ENCODE measurements around the gene CTNNA1.
"Not testable (repeated sequence)": the region's sequence is repeated elsewhere in the genome, so short reads cannot be mapped to it uniquely, and the experiment has no call there.

The CTNNA1 gene

DNA sequence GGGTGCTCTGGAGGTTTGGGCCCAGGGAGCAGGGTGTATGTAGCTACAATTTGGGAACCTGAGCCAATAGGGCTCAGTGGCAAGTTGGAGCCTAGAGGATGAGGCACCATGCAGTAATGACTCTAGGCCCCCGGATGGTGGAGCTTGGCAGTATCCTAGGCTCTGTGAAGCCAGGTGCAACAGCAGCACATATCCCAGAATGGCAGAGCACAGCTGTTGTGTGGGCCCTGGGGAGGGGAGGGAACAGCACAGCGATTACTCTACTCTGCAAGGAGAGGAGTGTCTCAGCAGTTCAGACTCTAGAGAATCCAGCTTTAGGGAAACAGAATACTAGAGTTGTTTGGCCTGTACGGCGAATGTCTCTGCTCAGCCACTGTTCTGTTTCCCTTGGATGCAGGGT is 65.9 kb downstream of the CTNNA1 start:
- no peak for DNase-seq

DNA sequence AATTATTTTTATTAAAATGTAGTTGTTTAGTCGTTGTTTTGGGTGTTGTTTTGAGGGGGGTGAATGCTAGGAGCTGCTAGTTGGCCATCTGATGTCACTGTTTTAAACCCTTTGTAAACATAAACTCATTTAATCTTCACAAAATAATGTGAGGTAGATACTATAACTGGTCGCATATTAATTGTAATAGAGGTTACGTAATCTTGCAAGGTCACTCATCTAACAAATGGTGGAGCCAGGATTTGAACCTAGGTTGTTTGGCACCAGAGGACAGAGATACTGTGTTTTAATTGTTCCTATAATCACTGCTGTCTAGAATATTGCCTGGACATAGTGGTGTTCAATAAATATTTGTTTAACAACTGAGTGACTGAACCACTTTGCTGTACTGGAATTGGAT is 67.5 kb downstream of the CTNNA1 start:
- no peak for DNase-seq

DNA sequence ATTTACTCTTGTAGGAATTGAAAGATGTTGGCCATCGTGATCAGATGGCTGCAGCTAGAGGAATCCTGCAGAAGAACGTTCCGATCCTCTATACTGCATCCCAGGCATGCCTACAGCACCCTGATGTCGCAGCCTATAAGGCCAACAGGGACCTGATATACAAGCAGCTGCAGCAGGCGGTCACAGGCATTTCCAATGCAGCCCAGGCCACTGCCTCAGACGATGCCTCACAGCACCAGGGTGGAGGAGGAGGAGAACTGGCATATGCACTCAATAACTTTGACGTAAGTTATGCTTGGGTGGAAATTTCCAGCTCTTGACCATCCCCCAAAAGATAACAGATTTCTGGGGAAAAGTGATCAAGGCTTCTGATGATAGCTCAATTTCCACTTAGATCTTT is 71.3 kb downstream of the CTNNA1 start:
- DNase-seq = no peak

DNA sequence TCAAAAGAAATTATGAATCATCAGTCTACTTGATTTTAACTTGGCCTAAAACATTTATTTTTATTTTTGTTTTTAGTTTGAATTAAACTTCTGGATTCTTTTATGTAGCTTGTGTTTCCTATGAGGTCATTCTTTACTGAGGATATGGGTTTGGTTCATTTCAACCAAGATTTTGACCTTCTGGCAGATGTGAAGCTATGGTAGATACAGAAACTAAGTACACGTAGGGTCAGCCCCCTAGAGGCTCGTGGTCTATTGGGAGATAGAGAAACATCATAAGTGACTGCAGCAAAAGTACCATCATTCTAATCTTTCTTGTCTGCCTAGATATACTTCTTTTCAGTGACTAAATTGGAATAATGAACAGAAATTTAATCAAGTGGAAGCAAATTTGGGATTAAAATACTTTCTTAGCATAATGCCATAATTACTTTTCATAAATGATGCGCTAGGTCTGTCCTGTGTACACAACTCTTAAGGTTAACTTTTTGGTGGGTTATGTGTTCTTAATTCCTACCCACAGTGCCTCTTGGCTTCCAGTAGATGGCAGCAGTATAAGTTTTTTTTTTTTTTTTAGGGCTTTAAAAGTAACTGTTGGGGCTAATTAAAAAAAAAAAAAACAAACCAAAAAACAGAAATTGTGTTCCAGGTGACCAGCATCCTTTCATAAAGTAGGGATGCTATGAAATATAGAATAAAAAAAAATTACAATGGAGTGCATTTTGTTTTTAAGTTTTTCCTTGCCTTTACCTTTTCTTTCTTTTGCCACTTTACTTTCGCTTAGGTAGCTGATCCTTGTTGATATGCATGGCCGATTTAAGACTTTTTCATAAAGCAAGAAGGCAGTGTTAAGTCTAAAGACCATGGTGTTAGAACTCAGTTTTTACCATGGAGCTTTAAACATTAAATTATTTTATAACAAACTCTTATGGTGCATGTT is 72.0 kb downstream of the CTNNA1 start:
- no peak for DNase-seq

DNA sequence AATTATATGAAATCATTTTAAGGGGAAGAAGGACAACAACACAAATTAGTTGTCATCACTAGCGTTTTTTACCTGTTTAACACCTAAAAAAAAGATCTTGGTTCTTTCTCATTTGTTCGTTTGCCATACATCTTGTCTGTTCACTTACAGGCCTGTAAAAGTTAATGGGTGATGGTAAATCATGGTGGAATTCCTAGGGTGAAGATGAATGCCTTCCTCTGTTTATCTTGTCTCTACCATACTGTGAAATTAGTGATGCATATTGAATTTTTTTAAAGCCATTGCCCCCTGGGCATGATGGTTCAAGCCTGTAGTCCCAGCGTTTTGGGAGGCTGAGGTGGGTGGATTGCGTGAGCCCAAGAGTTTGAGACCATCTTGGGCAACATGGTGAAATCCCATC is 75.3 kb downstream of the CTNNA1 start:
- no peak for DNase-seq

DNA sequence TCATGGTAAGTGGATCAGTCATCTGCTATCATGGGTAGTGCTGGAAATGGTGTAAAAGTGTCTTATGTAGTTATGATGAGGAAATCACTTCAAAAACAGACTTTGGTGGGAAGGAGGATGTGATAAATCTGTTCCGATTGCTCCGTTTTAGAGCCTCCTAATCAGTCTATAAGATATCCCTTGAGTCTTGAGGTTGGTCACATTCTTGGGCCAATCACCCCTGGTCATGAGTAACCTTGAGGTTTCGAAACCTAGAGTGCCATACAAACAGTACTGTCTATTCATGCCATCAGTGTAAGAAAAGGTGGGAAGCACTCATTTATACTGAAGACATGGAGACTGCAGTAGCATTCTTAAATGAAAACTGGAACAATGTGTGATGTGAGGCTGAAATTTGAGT is 76.1 kb downstream of the CTNNA1 start:
- DNase-seq = no peak

DNA sequence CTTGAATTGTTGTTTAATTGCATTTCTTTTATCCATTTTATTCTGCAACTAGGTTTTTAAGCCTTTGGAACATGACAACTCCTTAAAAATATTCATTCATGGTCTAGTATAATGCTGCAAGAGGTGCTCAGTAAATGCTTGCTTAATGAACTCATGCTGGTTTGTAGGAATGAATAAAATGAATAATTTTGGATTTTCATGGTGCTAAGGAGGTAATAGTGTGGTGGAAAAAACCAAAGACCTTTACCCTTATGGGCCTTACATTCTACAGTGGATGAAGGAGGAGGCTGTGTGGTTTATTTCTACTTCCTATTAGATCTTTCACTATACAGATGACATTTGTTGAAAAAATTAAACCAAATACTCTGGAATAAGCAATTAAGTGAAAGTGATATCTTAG is 78.5 kb downstream of the CTNNA1 start:
- no peak for DNase-seq

DNA sequence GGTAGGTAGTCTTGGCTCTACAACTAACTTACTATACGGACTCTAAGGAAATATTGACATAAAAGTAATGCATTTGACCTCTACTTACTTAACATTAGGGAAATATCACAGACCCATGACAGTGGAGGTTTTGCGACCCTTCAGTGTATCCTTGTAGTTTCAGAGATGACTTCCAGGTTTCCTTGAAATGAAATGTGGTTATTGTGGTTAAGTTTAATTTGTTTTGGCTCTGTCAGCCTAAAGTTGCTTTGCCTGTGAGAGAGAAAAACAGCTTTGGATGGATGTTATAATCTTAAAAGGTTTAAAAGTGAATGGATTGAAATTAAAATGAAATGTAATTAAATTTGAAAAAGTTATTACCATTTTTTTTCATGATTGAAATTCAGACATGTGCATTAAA is 79.0 kb downstream of the CTNNA1 start:
- no peak for DNase-seq

DNA sequence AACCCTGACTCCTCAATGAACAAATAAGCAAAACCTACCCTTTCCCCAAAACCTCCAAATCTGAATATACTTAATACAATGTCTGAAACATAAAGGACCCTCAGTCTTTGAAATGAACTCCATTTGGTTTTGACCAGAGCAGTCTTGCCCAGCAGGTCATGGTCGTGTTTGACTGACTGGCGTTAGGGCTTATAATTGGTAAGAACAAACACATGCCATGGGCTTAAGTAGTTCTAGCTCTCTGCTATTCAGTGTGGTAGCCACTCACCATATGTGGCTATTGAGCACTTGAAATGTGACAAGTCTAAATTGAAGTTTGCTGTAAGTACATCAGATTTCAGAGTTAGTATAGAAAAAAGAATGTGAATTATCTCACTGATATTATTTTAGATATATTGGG is 79.9 kb downstream of the CTNNA1 start:
- DNase-seq = no peak

DNA sequence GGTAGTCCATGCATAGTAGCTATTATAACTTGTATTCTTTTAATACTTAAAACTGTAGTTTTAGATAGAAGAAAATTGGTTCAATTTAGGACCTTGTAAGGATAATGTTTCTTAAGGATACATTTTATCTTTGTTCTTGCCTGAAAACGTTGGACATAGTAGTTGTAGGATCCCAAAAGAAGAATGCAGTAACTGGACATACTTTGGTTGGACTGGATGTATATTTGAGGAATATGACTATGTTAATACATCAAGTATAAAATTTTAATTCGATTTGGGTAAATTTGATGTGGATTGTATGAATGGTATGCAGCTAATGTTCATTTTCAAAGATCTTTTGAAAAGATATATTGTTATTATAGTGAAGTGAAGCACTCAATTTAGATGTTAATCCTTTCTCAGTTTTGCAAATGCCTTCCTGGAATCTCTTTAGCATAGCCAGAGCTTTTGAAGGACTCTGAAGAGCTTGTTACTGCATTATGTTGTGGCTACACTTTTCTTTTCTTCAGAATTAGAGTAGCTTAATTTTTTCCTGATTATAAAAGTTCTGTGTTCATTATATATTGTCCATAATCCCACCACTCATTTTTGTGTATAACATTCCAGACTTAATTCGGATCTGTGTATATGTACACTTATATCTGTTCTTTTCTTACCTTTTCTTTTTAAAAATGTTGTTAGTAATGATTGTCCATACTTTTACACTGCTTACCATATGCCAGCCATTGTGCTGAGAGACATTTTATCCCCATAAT is 80.7 kb downstream of the CTNNA1 start:
- no peak for DNase-seq

DNA sequence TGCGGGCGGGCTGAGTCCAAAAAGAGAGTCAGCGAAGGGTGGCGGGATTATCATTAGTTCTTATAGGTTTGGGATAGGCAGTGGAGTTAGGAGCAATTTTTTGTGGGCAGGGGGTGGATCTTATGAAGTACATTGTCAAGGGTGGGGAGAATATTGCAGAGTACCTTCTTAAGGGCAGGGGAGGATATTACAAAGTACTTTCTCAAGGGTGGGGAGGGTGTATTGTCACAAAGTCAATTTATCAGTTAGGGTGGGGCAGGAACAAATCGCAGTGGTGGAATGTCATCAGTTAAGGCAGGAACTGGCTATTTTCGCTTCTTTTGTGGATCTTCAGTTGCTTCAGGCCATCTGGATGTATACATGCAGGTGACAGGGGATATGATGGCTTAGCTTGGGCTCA is 81.6 kb downstream of the CTNNA1 start:
- DNase-seq = not testable (repeated sequence)

DNA sequence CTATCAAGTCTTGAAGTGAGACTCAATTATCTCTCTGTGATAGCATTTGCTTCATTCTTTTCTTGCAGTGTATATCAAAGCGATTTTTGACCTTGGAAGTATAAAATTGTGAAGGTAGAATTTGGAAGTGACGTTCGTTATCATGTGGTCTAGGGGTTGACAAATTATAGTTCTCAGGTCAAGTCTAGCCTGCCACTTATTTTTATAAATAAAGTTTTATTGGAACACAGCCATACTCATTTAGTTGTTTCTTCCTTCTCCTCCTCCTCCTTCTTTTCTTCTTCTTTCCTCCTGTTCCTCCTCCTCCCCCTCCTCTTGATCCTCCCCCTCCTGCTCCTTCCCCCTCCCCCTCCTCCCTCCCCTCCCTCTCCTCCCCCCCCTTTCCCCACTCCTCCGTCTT is 83.9 kb downstream of the CTNNA1 start:
- no peak for DNase-seq

DNA sequence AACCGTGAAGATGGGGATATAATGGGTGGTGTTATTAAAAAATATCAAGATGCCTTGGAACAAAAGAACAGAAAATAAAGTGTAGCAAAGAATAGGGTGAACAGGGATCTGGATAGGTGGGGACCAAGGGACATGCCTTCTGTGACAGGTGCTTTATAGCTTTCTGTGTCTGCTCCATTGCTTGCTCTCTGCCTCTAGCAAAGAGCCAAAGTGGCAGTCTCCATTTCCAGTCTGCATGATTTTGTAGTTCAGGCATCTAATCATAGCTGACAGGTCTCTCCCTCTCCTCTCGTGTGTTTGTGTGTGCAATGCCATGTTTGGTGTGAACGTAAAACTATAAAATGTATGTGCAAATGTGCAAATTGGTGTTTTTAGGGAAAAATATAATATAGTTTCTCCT is 86.9 kb downstream of the CTNNA1 start:
- no peak for DNase-seq

DNA sequence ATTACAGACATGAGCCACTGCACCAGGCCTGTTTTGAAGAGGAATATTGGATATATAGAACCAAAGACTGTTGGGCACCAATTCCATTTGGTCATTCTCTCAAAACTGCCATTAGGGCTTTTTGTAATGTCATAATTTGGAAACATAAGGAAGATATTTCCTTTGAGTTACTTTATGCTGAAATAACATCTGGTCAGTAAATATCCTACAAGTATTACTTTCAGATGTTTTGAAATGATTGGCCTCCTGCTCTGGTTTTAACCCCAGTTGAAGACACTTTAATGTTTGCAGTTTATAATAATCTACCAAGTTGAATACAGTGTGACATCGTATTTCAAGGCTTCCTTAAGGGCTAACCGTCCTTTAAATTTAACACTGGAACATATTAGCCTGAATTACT is 88.3 kb downstream of the CTNNA1 start:
- DNase-seq = no peak

DNA sequence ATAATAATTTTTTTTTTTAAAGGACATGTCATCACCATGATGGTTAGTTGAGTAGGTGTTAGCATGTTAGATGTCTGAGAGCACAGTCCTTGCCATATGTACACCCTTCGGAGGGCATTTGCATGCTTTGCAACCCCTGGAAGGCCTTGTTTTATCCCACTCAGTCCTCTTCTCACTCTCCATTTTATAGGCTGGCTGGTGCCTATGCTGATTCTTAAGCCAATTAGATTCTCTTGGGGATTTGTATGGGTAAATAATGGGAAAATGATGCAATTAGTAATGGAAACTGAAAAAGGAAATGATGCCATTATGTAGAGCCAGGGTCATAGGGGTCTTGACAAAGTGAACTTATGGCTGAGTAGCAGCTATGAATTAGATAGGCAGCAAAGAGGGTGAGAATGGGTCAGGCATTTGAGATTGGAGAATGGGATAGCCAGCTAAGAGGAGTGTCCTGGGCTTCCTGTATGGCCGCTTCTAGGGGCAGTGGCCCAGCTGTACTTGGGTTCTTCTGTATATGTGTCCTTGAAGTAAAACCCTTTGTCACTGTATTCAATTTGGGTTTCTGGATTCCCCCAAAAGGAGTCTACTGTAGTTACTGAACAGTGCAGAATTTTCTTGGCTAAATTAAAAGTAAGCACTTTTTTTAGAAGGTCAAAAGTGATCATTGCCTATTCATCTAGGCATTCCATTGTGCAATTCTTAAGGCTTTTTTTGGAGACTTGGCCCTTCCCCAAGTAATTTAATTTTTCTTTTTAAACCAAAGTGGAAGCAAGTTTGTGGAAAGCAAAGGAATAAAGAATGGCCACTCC is 90.3 kb downstream of the CTNNA1 start:
- no peak for DNase-seq

DNA sequence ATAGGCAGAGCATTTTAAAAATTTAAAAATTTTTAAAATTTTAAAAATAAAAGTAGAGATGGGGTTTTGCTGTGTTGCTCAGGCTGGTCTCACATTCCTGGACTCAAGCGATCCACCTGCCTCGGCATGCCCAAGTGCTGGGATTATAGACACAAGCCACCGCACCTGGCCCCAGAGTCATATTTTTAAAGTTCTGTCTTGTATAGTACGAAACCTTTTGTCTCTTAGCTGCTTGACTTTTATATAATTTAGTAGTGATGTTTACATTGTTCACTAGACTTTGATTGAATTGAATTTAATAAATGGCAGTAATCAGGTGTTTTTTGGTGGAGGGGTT is 90.9 kb downstream of the CTNNA1 start:
- no peak for DNase-seq

DNA sequence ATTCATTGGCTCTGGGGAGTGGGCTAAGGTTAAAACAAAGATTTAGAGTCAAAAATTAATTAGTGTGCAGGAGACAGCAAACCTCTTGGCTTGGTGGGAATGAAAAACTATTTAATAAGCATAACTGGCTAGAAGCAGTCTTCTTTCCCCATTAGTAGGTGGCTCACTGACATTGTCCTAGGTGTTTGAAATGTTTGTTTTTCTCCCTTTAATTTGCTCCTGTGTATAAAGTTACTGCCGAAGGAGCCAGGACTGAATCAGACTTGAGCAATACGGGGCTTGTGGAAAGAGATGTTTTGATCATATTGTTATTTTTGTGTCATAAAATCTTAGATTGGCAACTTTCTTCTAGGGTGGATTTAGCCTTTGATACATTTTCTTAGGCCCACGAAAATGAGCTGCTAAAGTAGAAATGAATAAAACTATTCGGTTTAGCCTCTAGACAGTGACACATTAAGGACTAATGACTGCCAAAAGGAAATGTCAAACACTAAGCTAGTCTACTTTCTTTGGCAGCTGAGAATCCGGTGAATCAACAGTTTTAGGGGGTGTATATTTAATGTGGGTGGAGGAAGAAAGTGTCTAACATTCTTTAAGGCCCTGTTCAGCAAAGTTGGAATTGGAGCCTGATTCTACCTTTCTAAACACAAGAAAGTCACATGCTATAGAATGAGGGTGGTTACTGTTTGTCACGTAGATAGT is 91.7 kb downstream of the CTNNA1 start:
- no peak for DNase-seq

DNA sequence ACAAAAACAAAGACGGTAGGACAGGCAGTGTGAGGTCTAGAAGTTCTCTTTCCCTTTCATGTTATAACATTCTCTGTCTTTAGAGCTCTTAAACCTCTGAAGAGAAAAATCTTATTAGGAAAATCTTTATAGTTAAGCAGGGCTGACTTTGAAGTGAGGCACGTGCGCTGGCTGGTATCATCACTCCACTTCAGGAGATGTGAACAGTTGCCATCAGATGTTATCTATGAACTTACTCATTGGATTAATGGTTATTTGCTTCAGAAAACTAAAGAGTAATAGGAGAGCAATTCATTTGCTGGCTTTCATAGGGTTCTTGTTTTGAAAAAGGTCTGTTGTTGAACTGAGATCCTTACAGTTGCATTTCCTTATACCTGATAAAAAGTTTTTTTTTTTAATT is 96.2 kb downstream of the CTNNA1 start:
- no peak for DNase-seq

DNA sequence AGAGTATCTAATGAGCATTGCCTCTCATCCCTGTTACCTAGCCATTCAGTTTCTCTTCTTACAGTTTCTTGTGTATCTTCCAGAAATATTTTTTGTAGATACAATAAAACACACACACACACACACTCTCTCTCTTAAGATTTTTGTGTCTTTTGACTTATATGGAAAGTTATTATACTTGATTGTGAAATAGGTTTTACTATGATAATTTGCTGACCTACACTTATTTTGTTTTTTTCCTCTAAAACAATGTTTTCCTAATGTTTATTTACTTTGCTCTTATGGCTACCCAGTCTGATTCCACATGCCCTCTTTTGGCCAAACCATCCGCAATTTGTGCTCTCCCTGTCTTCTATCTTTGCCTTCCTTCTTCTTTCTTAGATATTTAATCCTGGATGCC is 96.7 kb downstream of the CTNNA1 start:
- DNase-seq = no peak

DNA sequence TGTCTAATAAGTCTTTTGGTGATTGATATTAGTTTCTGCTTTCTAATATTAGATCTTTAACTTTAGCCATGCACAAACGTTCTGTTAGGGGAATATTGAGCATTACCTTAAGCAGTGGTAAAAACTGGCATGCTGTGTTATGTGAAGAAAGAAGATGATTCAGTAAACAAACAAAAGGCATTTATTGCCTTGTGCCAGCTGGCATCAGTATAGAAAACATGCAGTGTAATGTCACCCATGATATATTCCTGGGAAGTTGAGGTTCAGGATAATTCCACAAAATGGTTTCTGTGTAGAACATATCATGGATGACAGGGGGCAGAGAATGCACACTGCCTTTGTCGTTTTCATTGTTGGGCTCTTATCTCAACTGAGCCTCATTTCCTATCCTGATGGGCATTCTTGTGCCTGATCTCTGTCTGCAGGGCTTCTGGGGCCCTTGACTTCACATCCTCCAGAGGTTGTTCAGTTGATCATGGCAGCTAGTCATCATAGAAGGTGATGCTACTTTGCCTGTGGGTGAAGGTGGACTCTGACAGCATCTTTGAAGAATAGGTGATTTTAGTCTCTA is 97.7 kb downstream of the CTNNA1 start:
- DNase-seq = no peak

DNA sequence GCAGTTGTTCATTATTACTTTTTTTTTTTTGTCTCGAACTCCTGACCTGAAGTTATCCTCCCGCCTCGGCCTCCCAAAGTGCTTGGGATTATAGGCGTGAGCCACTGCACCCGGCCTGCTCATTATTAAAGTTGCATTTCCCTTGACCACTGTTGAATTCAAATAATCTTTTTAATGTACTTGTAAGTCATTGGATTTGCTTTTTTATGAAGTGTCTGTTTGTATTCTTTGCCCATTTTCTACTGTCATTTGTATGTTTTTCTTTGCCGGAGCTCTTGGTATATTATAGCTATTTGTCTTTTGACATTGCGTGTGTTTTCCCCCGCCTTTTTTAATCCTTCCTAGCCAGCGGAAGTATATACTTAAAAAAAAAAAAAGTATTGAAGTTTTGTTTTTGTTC is 99.9 kb downstream of the CTNNA1 start:
- DNase-seq = no peak

DNA sequence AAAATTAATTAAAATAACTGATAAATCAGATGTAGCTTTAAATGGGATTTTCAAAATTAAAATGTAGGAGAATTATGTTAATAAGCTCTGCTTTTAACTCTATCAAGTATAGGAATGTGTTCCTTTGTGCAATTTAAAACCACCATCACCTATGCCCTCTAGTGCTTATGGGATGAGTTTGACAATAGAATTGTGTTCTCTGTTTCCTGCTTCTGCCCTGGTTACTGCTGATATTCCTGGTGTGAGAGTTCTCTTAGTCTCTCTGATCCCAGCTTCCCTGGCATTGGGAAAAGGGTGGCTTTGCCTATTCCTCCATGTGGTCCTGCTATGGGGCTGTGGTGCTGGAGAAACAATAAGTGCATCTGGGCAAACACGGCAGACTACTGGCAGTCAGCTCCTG is 113.8 kb downstream of the CTNNA1 start:
- no peak for DNase-seq

DNA sequence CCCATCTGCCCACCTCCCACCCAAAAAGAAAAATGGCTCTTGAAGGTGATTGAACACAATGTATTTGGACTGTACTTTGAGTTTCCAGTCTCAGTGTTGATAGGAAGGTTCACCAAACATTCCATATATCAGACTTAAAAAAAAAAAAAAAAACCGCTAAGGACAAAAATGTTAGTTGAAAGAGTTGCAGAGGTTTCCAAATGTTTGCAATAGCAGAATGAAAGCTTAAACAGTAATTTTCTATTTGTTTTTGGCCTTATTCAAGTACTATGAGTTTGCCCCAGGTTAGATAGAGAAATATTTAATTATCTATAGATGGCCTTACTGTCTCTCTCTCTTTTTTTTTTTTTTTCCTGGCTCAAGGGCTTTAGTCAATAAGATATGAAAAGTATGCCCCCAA is 115.8 kb downstream of the CTNNA1 start:
- no peak for DNase-seq
